K562 (cell line): ENCODE measurements around the gene LRRC3C. TPM values are rescaled to one million over a fixed set of nuclear protein-coding genes. Genes with fewer than 3 reads are reported as not detected.

Experiments used
- CBFB ChIP-seq: sonication (generic); formaldehyde crosslinking; IDR thresholded peaks from 2 replicates; pipeline ENCODE4 v1.4.0; 2020; ENCODE audit warnings: mild to moderate bottlenecking, missing genetic modification reagents
- EGR1 ChIP-seq: fragments of 450-650 bp; conservative IDR thresholded peaks from 2 replicates; pipeline ENCODE4 v1.6.1; 2017; ENCODE audit warnings: mild to moderate bottlenecking
- ELF4 ChIP-seq: fragments of 450-650 bp; formaldehyde crosslinking; IDR thresholded peaks from 2 replicates; pipeline ENCODE4 v1.4.0; 2022; ENCODE audit warnings: missing genetic modification characterization
- MYC ChIP-seq, 2 experiments: fragments of 250-450 bp in 1 of 2; sonication (Bioruptor Pico) in 1 of 2; IDR thresholded peaks; 2 replicates each; pipeline versions ENCODE4 v1.5.1 to v1.6.1; 2012 to 2021; ENCODE audit warnings: low read depth in 2 of 2, borderline replicate concordance in 1 of 2, improper control_type of control experiment in 1 of 2, low read length in 1 of 2, mild to moderate bottlenecking in 1 of 2, moderate library complexity in 1 of 2
- RCOR1 ChIP-seq, 2 experiments: IDR thresholded peaks; 2 replicates each; pipeline ENCODE4 v1.6.1; 2012; ENCODE audit warnings: low read depth in 2 of 2, low read length in 2 of 2, borderline replicate concordance in 1 of 2, improper control_type of control experiment in 1 of 2
- SP1 ChIP-seq: sonication (generic); formaldehyde crosslinking; IDR thresholded peaks from 2 replicates; pipeline ENCODE4 v1.8.1; 2022; ENCODE audit warnings: mild to moderate bottlenecking, missing genetic modification reagents
- SUPT5H ChIP-seq: fragments of 450-650 bp; IDR thresholded peaks from 2 replicates; pipeline ENCODE4 v1.6.1; 2016
- TEAD4 ChIP-seq, 2 experiments: sonication (generic) in 1 of 2; formaldehyde crosslinking in 1 of 2; IDR thresholded peaks; 2 replicates each; pipeline versions ENCODE4 v1.6.1 to v1.8.0; 2012 to 2022; ENCODE audit warnings: borderline replicate concordance in 1 of 2, inconsistent platforms in 1 of 2, low read length in 1 of 2, mild to moderate bottlenecking in 1 of 2, missing genetic modification reagents in 1 of 2
- ZFX ChIP-seq: sonication (generic); formaldehyde crosslinking; IDR thresholded peaks from 2 replicates; pipeline ENCODE4 v1.8.0; 2022; ENCODE audit warnings: mild to moderate bottlenecking, missing genetic modification reagents, moderate library complexity
- polyA plus RNA-seq, 8 experiments: library from polyadenylated mRNA; depleted of rRNA in 4 of 8; stranded (reverse) in 5 of 8; unstranded in 3 of 8; fragments of >200 nt; fragmentation: Nextera tagmentation in 2 of 8; fragmentation: Illumina TruSeq in 1 of 8; extraction: Ambion mirVana in 2 of 8; extraction: Trizol in 1 of 8; gene quantifications; 2 replicates each; pipeline versions ENCODE4 v1.2.1 to v1.2.3, GENCODE V29; 2011 to 2014; ENCODE audit warnings: inconsistent platforms in 1 of 8, missing spikeins in 1 of 8
- total RNA-seq, 7 experiments: library from RNA; depleted of rRNA in 6 of 7; stranded (reverse); fragments of >200 nt in 6 of 7; fragmentation: Illumina TruSeq in 2 of 7; extraction: Trizol in 2 of 7; gene quantifications; 2 replicates each; pipeline versions ENCODE4 v1.2.1 to v1.2.3, GENCODE V29; 2011 to 2021; ENCODE audit warnings: low replicate concordance in 1 of 7
- TF ChIP-seq, protein P1 (sequence below): fragments of 450-650 bp; conservative IDR thresholded peaks from 2 replicates; pipeline ENCODE4 v1.6.1; 2016; ENCODE audit warnings: missing genetic modification characterization, low read depth, mild to moderate bottlenecking, missing compliant biosample characterization, moderate library complexity
- TF ChIP-seq, protein P2 (sequence below): fragments of 450-650 bp; IDR thresholded peaks from 2 replicates; pipeline ENCODE4 v1.6.1; 2016

The LRRC3C gene
- total and polyA plus RNA-seq, 9 of the 15 experiments (the other 6 are each of a cell fraction or from before 2014, with no cell fraction given): not detected

DNA sequence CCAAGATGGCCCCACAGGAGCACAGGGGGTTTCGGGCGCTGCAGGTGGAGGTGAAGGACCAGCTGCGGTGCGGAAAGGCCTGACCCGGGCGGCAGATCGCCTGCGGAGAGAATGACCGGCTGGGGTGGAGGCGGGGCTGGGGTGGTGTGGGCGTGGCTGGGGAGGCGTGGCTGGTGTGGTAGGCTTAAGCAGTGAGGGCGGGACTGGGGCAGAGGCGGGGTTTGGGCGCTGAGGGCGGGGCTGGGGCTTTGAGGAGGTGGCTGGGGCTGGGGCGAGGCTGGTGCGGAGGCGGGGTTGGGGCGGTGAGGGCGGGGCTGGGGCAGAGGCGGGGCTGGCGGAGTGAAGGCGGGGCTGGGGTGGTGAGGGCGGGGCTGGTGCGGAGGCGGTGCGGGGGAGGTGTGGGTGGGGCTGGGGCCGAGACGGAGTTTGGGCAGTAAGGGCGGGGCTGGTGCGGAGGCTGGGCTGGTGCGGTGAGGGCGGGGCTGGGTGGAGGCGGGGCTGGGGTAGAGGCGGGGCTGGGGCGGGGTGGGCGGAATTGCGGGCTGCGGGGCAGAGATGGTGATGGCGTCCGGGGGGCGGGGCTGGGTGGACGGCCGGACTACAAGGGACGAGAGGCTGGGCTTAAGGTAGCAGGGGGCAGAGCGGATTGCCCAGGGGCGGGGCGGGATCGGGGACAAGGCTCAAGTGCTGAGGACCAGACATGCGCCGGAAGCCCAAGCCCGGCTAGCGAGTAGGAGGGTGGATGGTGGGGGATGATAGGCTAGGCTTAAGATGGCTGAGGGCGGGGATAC, 25.3 kb downstream of the LRRC3C start (continued):
- no peak for TF ChIP-seq CBFB (CRISPR knock-in tag)
- TF ChIP-seq, protein P1, sequence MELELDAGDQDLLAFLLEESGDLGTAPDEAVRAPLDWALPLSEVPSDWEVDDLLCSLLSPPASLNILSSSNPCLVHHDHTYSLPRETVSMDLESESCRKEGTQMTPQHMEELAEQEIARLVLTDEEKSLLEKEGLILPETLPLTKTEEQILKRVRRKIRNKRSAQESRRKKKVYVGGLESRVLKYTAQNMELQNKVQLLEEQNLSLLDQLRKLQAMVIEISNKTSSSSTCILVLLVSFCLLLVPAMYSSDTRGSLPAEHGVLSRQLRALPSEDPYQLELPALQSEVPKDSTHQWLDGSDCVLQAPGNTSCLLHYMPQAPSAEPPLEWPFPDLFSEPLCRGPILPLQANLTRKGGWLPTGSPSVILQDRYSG: no peak
- TF ChIP-seq RCOR1 (IDR thresholded peaks at IDR 0.05; ENCODE audit: borderline replicate concordance in 1 of 2, low read depth in 2 of 2, low read length in 2 of 2): peak in 1 of 2 experiments; percentile 77; a peak in 2 of 4 replicates
- no peak for TF ChIP-seq SP1 (CRISPR knock-in tag)
- 0 out of 2 replicates have a peak, but pooled peaks have one; percentile 36 for TF ChIP-seq ELF4 (CRISPR knock-in tag)
- TF ChIP-seq TEAD4 (IDR thresholded peaks at IDR 0.05; ENCODE audit: low read length): peak; percentile 49; the same call in 1 of the 2 replicates
- TF ChIP-seq TEAD4 (CRISPR knock-in tag; IDR thresholded peaks at IDR 0.05; ENCODE audit: borderline replicate concordance): no peak
- TF ChIP-seq SUPT5H: peak; percentile 56; the same call in 1 of the 2 replicates
- TF ChIP-seq ZFX: peak; percentile 49; the same call in 1 of the 2 replicates
- peak; percentile 18 for TF ChIP-seq MYC (IDR thresholded peaks at IDR 0.05; ENCODE audit: low read depth, low read length)
- no peak for TF ChIP-seq MYC (CRISPR knock-in tag; IDR thresholded peaks at IDR 0.05; ENCODE audit: borderline replicate concordance, low read depth)
- TF ChIP-seq EGR1: peak; percentile 89
- TF ChIP-seq, protein P2, sequence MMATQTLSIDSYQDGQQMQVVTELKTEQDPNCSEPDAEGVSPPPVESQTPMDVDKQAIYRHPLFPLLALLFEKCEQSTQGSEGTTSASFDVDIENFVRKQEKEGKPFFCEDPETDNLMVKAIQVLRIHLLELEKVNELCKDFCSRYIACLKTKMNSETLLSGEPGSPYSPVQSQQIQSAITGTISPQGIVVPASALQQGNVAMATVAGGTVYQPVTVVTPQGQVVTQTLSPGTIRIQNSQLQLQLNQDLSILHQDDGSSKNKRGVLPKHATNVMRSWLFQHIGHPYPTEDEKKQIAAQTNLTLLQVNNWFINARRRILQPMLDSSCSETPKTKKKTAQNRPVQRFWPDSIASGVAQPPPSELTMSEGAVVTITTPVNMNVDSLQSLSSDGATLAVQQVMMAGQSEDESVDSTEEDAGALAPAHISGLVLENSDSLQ: 0 out of 2 replicates have a peak, but pooled peaks have one; percentile 30
- TF ChIP-seq, all 486 proteins: peak for 34
